ENCODE results near the gene AGBL4. TPM values are rescaled to one million over a fixed set of nuclear protein-coding genes. Genes with fewer than 3 reads are reported as not detected.

The AGBL4 gene
- total RNA-seq, 1 experiment from 2014 or later: not detected

- TF ChIP-seq RAD21 (IDR thresholded peaks at IDR 0.05; ENCODE audit: low read depth) (no peak), FOSL1 (IDR thresholded peaks at IDR 0.05; ENCODE audit: low read depth) (no peak)
Observed at GRCh38 chr1:48560116-48560515, 1463.6 kb downstream of the AGBL4 start (continued).

GRCh38 chr1:48558366-48558765 lies 1465.4 kb downstream of the AGBL4 start:
- BruUV-seq (replicated peaks): no TSS peak
- Histone ChIP-seq H4K20me1 (ENCODE audit: insufficient read depth) (no peaks in the 10 kb centered on the region), H3K9me2 (ENCODE audit: insufficient read depth) (no peaks in the 10 kb centered on the region), H3K4me3 (replicated peaks in 1 of 2; ENCODE audit: low read depth in 1 of 2, low read length in 2 of 2) (no peak overlapping the region), H3K27ac (ENCODE audit: low read depth, low read length) (no peak overlapping the region), H2AFZ (ENCODE audit: low read depth, low read length, poor library complexity, severe bottlenecking) (no peak overlapping the region), H3K4me2 (ENCODE audit: low read length) (no peak overlapping the region), H3K36me3 (ENCODE audit: control insufficient read depth in 1 of 2, insufficient read depth in 2 of 2, low read length in 2 of 2) (no peaks in the 10 kb centered on the region), H3K9ac (ENCODE audit: low read length) (no peak overlapping the region), H3K27me3 (ENCODE audit: insufficient read depth, low read length) (peaks cover 62% of the 10 kb centered on the region), H3K9me3 (ENCODE audit: control insufficient read depth in 1 of 2, insufficient read depth in 1 of 2, low read depth in 1 of 2, low read length in 2 of 2) (no peaks in the 10 kb centered on the region), H3K79me2 (ENCODE audit: insufficient read depth, low read length) (no peaks in the 10 kb centered on the region), H3K4me1 (ENCODE audit: control insufficient read depth in 1 of 2, insufficient read depth in 2 of 2, low read length in 2 of 2) (no peaks in the 10 kb centered on the region)
- no peak for ATAC-seq
- POLR2A ChIA-PET: no interaction called here
- DNase-seq (ENCODE audit: low read depth, low spot score): no peak
- intact Hi-C loops (cut with micrococcal nuclease): no loop called here
- RAD21 ChIA-PET (ENCODE audit: low non-redundant PET in 1 of 2, low total read pairs in 2 of 2, uncharacterized antibody in 2 of 2, unreplicated experiment in 2 of 2): no interaction called here
- TF ChIP-seq RAD21 (IDR thresholded peaks at IDR 0.05; ENCODE audit: low read depth) (no peak), REST (IDR thresholded peaks at IDR 0.05; ENCODE audit: low read depth) (no peak), POLR2AphosphoS5 (IDR thresholded peaks at IDR 0.05; ENCODE audit: low read depth, low read length) (no peak), CTCF (IDR thresholded peaks at IDR 0.05 in 2 of 3, conservative IDR thresholded peaks at IDR 0.05 in 1 of 3; ENCODE audit: borderline replicate concordance in 1 of 3, insufficient read depth in 1 of 3, low read depth in 2 of 3, low read length in 2 of 3) (no peak), FOSL1 (IDR thresholded peaks at IDR 0.05; ENCODE audit: low read depth) (no peak), EZH2phosphoT487 (IDR thresholded peaks at IDR 0.05; ENCODE audit: borderline replicate concordance) (no peak), JUND (IDR thresholded peaks at IDR 0.05) (no peak), ZFX (IDR thresholded peaks at IDR 0.05) (no peak), SRF (IDR thresholded peaks at IDR 0.05; ENCODE audit: low read depth) (no peak), ELF1 (IDR thresholded peaks at IDR 0.05; ENCODE audit: borderline replicate concordance, low read depth) (no peak)
- CTCF ChIA-PET: no interaction called here

Data from HCT116 (cell line).